Tibial nerve (tissue), 4 donors: ENCODE results near the gene PRLH. TPM values are rescaled to one million over a fixed set of nuclear protein-coding genes. Genes with fewer than 3 reads are reported as not detected.

Source experiments
- DNase-seq, 2 donors: peaks; one replicate each; pipeline ENCODE4 v3.0.0-alpha.2; 2019; ENCODE audit warnings: low spot score in 2 of 2
- H3K27ac ChIP-seq, 4 donors: fragments of 200-600 bp; sonication (generic) in 3 of 4; one replicate each; pipeline ENCODE4 v1.5.1; 2017 to 2019; ENCODE audit warnings: mild to moderate bottlenecking in 1 of 4
- H3K27me3 ChIP-seq, 2 donors: fragments of 200-600 bp; sonication (generic) in 1 of 2; one replicate each; pipeline versions ENCODE4 v1.5.1 to v1.6.0; 2017 to 2019
- H3K36me3 ChIP-seq, 3 donors: fragments of 200-600 bp; sonication (generic); one replicate each; pipeline ENCODE4 v1.5.1; 2018 to 2019
- H3K4me1 ChIP-seq, 4 donors: fragments of 200-600 bp; sonication (generic) in 3 of 4; one replicate each; pipeline ENCODE4 v1.5.1; 2017 to 2019
- H3K4me3 ChIP-seq, 4 donors: fragments of 200-600 bp; sonication (generic) in 3 of 4; one replicate each; pipeline ENCODE4 v1.5.1; 2017 to 2019; ENCODE audit warnings: mild to moderate bottlenecking in 1 of 4, moderate library complexity in 1 of 4
- H3K9me3 ChIP-seq, 4 donors: fragments of 200-600 bp; sonication (generic) in 3 of 4; one replicate each; pipeline ENCODE4 v1.5.1; 2017 to 2019
- CTCF ChIP-seq, 5 experiments: fragments of 200-600 bp in 3 of 5; fragments of 450-650 bp in 2 of 5; sonication (generic) in 3 of 5; IDR thresholded peaks; one replicate each; pipeline ENCODE4 v1.5.1; 2016 to 2019; ENCODE audit warnings: antibody characterized with exemption in 5 of 5, mild to moderate bottlenecking in 3 of 5, moderate library complexity in 2 of 5
- EP300 ChIP-seq, 2 donors: sonication (generic); formaldehyde crosslinking; IDR thresholded peaks; one replicate each; pipeline ENCODE4 v1.6.1; 2017; ENCODE audit warnings: antibody characterized with exemption in 2 of 2, mild to moderate bottlenecking in 1 of 2
- POLR2A ChIP-seq, 2 donors: fragments of 450-650 bp; IDR thresholded peaks; one replicate each; pipeline ENCODE4 v1.6.1; 2017; ENCODE audit warnings: antibody characterized with exemption in 2 of 2, mild to moderate bottlenecking in 2 of 2, moderate library complexity in 2 of 2
- WGBS, 2 donors: methylation state at CpG; one replicate each; pipeline ENCODE4 v1.1.5; 2018; 5-methylcytosine and 5-hydroxymethylcytosine counted together
- total RNA-seq, 4 donors: library from RNA; depleted of rRNA; stranded (reverse); fragments of >200 nt; gene quantifications; one replicate each; pipeline ENCODE4 v1.1.0, GENCODE V29; 2016

Gene PRLH
- total RNA-seq, 4 donors from 2014 or later: not detected

GRCh38 chr2:237598468-237599208 is 32.3 kb downstream of the PRLH start:
- no peak overlapping the region for H3K27ac ChIP-seq
- TF ChIP-seq POLR2A (IDR thresholded peaks at IDR 0.05): no peak
- no peak for TF ChIP-seq CTCF (IDR thresholded peaks at IDR 0.05)
- WGBS, 2 donors: 84 to 86% methylated on average over 14 of the region's 14 CpGs

GRCh38 chr2:237599465-237600110 is 33.2 kb downstream of the PRLH start:
- Histone ChIP-seq H3K4me3 (peak overlapping the region in 1 of 4 donors; percentile 39), H3K9me3 (no peaks in the 10 kb centered on the region), H3K27ac (peak overlapping the region in 3 of 4 donors; percentile 10 to 72 (median 63)), H3K4me1 (peaks cover 0 to 21% (median 0%) of the 10 kb centered on the region in 4 donors), H3K36me3 (no peaks in the 10 kb centered on the region), H3K27me3 (no peaks in the 10 kb centered on the region)
- no peak for DNase-seq
- 55 to 62% methylated on average over 9 of the region's 9 CpGs for WGBS, 2 donors
- TF ChIP-seq EP300 (IDR thresholded peaks at IDR 0.05): no peak
- no peak for TF ChIP-seq CTCF (IDR thresholded peaks at IDR 0.05)
- no peak for TF ChIP-seq POLR2A (IDR thresholded peaks at IDR 0.05)

More at GRCh38 chr2:237598468-237599208, 32.3 kb downstream of the PRLH start:
- Histone ChIP-seq H3K4me3 (no peak overlapping the region), H3K4me1 (peaks cover 0 to 13% (median 0%) of the 10 kb centered on the region in 4 donors), H3K9me3 (no peaks in the 10 kb centered on the region), H3K27me3 (no peaks in the 10 kb centered on the region), H3K36me3 (no peaks in the 10 kb centered on the region)
- no peak for DNase-seq

- WGBS, 2 donors: 33 to 43% methylated on average over 16 of the region's 16 CpGs
- H3K4me3 ChIP-seq: peak overlapping the region in 1 of 4 donors; percentile 39
- no peaks in the 10 kb centered on the region for H3K27me3 ChIP-seq
- TF ChIP-seq POLR2A (IDR thresholded peaks at IDR 0.05) (no peak), EP300 (IDR thresholded peaks at IDR 0.05) (peak in 1 of 2 donors; percentile 8), CTCF (IDR thresholded peaks at IDR 0.05) (peak in 3 of 5 experiments; percentile 9 to 29 (median 13))
- H3K4me1 ChIP-seq: peaks cover 0 to 21% (median 0%) of the 10 kb centered on the region in 4 donors
- DNase-seq: peak in 1 of 2 donors; percentile 29
- no peaks in the 10 kb centered on the region for H3K36me3 ChIP-seq
- no peaks in the 10 kb centered on the region for H3K9me3 ChIP-seq
- H3K27ac ChIP-seq: peak overlapping the region; percentile 10 to 72 (median 44)
Observed at GRCh38 chr2:237600205-237600846, 34.0 kb downstream of the PRLH start.

GRCh38 chr2:237601453-237602116 is 35.2 kb downstream of the PRLH start:
- TF ChIP-seq EP300 (IDR thresholded peaks at IDR 0.05) (no peak), POLR2A (IDR thresholded peaks at IDR 0.05) (no peak), CTCF (IDR thresholded peaks at IDR 0.05) (no peak)
- H3K27ac ChIP-seq: no peak overlapping the region
- H3K27me3 ChIP-seq: no peaks in the 10 kb centered on the region
- WGBS, 2 donors: 94 to 95% methylated on average over 14 of the region's 14 CpGs
- H3K9me3 ChIP-seq: no peaks in the 10 kb centered on the region
- H3K4me3 ChIP-seq: no peak overlapping the region
- no peak for DNase-seq
- peaks cover 0 to 21% (median 0%) of the 10 kb centered on the region in 4 donors for H3K4me1 ChIP-seq
- no peaks in the 10 kb centered on the region for H3K36me3 ChIP-seq
